A673 (cell line): ENCODE results near the gene ZFP90. TPM values are rescaled to one million over a fixed set of nuclear protein-coding genes. Genes with fewer than 3 reads are reported as not detected.

ENCODE experiments used
- Bru-seq: library from RNA; stranded (reverse); fragments of 400-500 nt; gene quantifications from one replicate; lab custom pipeline; 2021; lab: Mats Ljungman, UMichigan
- BruChase-seq, 2 experiments: library from RNA; stranded (reverse); fragments of 400-500 nt; gene quantifications; one replicate each; lab custom pipeline; 2021; lab: Mats Ljungman, UMichigan
- BruUV-seq: library from RNA; stranded (reverse); fragments of 400-500 nt; replicated peaks from 2 replicates; lab custom pipeline; 2021; lab: Mats Ljungman, UMichigan
- CTCF ChIA-PET: fragments of 300-600 bp; sonication (Branson Sonifier 250); formaldehyde crosslinking; loops from one replicate; lab custom pipeline; 2022; ENCODE audit warnings: antibody characterized with exemption; lab: Charles Lee
- POLR2A ChIA-PET: fragments of 300-600 bp; sonication (Branson Sonifier 250); formaldehyde crosslinking; loops from one replicate; lab custom pipeline; 2022; ENCODE audit warnings: antibody characterized with exemption; ENCODE audit not compliant: low non-redundant PET; lab: Charles Lee
- DNase-seq: peaks from one replicate; pipeline ENCODE4 v3.0.0-alpha.2; 2015; ENCODE audit warnings: low spot score
- H3K27ac ChIP-seq: fragments of 200-600 bp; sonication (generic); 2 replicates; pipeline ENCODE4 v1.5.1; 2016; ENCODE audit warnings: mixed run types, low read depth, mild to moderate bottlenecking, mixed read lengths, antibody characterized with exemption, low read length; ENCODE audit not compliant: poor library complexity, severe bottlenecking
- H3K27me3 ChIP-seq: fragments of 200-600 bp; sonication (generic); replicated peaks from 2 replicates; pipeline ENCODE4 v1.6.1; 2017; ENCODE audit warnings: mixed run types, low read depth, mild to moderate bottlenecking, mixed read lengths, antibody characterized with exemption, low read length; ENCODE audit not compliant: insufficient read depth, poor library complexity
- H3K36me3 ChIP-seq: fragments of 200-600 bp; sonication (generic); 2 replicates; pipeline ENCODE4 v1.6.1; 2016; ENCODE audit warnings: mixed run types, mild to moderate bottlenecking, mixed read lengths, antibody characterized with exemption, low read length; ENCODE audit not compliant: insufficient read depth, poor library complexity, severe bottlenecking
- H3K4me1 ChIP-seq: fragments of 200-600 bp; sonication (generic); 2 replicates; pipeline ENCODE4 v1.6.1; 2017; ENCODE audit warnings: mixed run types, mild to moderate bottlenecking, mixed read lengths, antibody characterized with exemption, low read length; ENCODE audit not compliant: insufficient read depth, poor library complexity, severe bottlenecking
- H3K4me3 ChIP-seq: fragments of 200-600 bp; sonication (generic); 2 replicates; pipeline ENCODE4 v1.5.1; 2016; ENCODE audit warnings: low read depth, mixed run types, mild to moderate bottlenecking, mixed read lengths, low read length; ENCODE audit not compliant: poor library complexity, severe bottlenecking
- H3K9me3 ChIP-seq: fragments of 200-600 bp; sonication (generic); 2 replicates; pipeline ENCODE4 v1.6.1; 2016; ENCODE audit warnings: mixed run types, low read depth, mild to moderate bottlenecking, mixed read lengths, antibody characterized with exemption, low read length; ENCODE audit not compliant: poor library complexity, severe bottlenecking
- EZH2 ChIP-seq: fragments of 200-600 bp; sonication (generic); IDR thresholded peaks from 2 replicates; pipeline ENCODE4 v1.6.1; 2017; ENCODE audit warnings: borderline replicate concordance, low read depth, mild to moderate bottlenecking, mixed read lengths, antibody characterized with exemption, low read length; ENCODE audit not compliant: poor library complexity, severe bottlenecking
- intact Hi-C: fragments of 100-400 bp; cut with micrococcal nuclease; formaldehyde crosslinking; loops from one replicate; pipeline ENCODE4 v1.10.0; 2022; ENCODE audit not compliant: unreplicated experiment
- long read RNA-seq: library from polyadenylated mRNA; stranded (forward); transcript quantifications from one replicate; pipeline ENCODE4 v2.0.0, GENCODE V29; 2022
- total RNA-seq: library from RNA; stranded (reverse); gene quantifications from 2 replicates; pipeline ENCODE4 v1.2.3, GENCODE V29; 2021
- TF ChIP-seq, protein P1 (sequence below): fragments of 300-800, 200-600 bp; sonication (generic); conservative IDR thresholded peaks from 2 replicates; pipeline ENCODE4 v1.5.1; 2017; ENCODE audit warnings: low read depth, mild to moderate bottlenecking, antibody characterized with exemption, low read length, moderate library complexity, mixed read lengths

The ZFP90 gene
- total RNA-seq = 17.5 and 25.7 TPM in 2 replicates
- percentile 68 among the genes with signal in this experiment for Bru-seq, nascent RNA
- percentile 73 among the genes with signal in this experiment for BruChase-seq, experiment 1, labeled RNA remaining after a 2-hour chase
- BruChase-seq, experiment 2, labeled RNA remaining after a 6-hour chase = percentile 73 among the genes with signal in this experiment
- long read RNA-seq, partial matches to known transcripts = 0 of 16 reads
- long read RNA-seq, other reads (novel, unspliced or antisense) = 12 of 16 reads

DNA sequence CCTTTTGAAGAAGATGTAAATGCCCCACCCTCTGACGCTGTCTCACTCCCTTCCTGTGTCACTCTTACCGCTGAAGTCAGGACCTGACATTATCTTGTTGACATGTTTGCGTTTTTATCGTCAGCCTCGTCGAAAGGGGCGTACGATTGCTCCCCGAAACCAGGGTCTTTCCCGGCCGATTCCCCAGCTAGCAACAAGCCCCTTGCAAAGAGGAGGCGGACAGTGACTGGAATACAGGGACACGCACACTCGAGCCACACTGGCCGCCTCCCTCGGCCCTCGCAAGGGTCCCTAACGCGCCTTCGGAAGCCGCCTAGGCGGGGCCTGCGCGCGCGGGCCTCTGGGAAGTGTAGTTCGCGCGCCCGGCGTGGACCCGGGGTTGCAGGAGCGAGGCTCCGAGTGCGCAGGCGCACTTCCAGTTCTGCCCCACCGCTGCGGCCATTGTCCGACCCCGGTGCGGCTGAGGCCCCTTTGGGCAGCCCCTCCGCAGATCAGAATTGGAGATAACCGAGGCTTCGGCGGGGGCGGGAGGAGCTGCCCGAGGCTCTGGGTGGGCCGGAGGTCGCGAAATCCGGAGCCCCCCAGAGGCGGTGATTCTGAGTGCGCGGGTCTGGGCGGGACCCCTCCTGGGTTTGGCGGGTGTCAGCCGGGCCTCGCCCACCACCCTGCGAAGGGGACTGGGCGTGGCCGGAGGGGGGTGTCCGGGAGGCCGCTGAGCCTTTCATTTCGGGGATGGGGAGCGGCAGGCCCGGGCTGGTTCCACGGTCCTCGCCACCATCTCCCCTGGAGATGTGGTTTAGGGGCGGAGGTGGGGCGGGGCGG lies at the start of gene ZFP90:
TSS of gene ZFP90 (plus strand) at position 412 of the 822 bp plus-strand sequence. CDS start 502 bp downstream, outside the sequence.
- Histone ChIP-seq H3K27ac (peak within 1 kb of the TSS; percentile 74), H3K36me3 (peaks cover 7% of the 10 kb centered on the region), H3K27me3 (no peaks in the 10 kb centered on the region), H3K4me1 (peaks cover 4% of the 10 kb centered on the region), H3K4me3 (peak within 1 kb of the TSS; percentile 95), H3K9me3 (no peaks in the 10 kb centered on the region)
- intact Hi-C loops = no loop called here
- BruUV-seq = no TSS peak
- ChIA-PET CTCF (no interaction called here), POLR2A (interaction anchor here (0.6 kb wide), 1 partner anchor 35 kb away, joined by 5 read pairs; no protein-coding TSS in a partner anchor)
- DNase-seq = peak; percentile 93
- no peak for TF ChIP-seq EZH2
- TF ChIP-seq, protein P1, sequence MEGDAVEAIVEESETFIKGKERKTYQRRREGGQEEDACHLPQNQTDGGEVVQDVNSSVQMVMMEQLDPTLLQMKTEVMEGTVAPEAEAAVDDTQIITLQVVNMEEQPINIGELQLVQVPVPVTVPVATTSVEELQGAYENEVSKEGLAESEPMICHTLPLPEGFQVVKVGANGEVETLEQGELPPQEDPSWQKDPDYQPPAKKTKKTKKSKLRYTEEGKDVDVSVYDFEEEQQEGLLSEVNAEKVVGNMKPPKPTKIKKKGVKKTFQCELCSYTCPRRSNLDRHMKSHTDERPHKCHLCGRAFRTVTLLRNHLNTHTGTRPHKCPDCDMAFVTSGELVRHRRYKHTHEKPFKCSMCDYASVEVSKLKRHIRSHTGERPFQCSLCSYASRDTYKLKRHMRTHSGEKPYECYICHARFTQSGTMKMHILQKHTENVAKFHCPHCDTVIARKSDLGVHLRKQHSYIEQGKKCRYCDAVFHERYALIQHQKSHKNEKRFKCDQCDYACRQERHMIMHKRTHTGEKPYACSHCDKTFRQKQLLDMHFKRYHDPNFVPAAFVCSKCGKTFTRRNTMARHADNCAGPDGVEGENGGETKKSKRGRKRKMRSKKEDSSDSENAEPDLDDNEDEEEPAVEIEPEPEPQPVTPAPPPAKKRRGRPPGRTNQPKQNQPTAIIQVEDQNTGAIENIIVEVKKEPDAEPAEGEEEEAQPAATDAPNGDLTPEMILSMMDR = no peak

DNA sequence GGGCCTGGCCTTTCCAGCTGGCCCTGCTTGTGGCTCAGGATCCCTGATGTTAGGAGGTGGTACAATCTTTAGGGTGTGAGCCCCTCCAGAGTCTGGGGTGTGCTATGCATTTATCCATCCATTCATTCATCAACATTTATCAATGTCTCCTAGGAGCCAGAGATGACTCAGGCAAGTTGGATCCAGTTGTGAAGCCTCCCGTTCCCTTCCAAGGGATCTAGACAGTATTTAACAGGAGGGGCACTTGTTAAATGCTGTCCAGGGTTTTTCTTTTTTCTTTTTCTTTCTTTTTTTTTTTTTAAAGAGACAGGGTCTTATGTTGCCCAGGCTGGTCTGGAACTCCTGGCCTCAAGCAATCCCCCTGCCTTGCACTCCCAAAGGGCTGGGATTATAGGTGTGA lies 48.7 kb upstream of the ZFP90 start:
- Histone ChIP-seq H3K4me1 (no peaks in the 10 kb centered on the region), H3K27ac (no peak overlapping the region), H3K4me3 (no peak overlapping the region), H3K27me3 (no peaks in the 10 kb centered on the region), H3K36me3 (no peaks in the 10 kb centered on the region), H3K9me3 (no peaks in the 10 kb centered on the region)
- intact Hi-C loops = no loop called here
- no TSS peak for BruUV-seq
- no peak for TF ChIP-seq EZH2
- TF ChIP-seq, protein P1 = no peak
- ChIA-PET CTCF (no interaction called here), POLR2A (no interaction called here)
- no peak for DNase-seq

DNA sequence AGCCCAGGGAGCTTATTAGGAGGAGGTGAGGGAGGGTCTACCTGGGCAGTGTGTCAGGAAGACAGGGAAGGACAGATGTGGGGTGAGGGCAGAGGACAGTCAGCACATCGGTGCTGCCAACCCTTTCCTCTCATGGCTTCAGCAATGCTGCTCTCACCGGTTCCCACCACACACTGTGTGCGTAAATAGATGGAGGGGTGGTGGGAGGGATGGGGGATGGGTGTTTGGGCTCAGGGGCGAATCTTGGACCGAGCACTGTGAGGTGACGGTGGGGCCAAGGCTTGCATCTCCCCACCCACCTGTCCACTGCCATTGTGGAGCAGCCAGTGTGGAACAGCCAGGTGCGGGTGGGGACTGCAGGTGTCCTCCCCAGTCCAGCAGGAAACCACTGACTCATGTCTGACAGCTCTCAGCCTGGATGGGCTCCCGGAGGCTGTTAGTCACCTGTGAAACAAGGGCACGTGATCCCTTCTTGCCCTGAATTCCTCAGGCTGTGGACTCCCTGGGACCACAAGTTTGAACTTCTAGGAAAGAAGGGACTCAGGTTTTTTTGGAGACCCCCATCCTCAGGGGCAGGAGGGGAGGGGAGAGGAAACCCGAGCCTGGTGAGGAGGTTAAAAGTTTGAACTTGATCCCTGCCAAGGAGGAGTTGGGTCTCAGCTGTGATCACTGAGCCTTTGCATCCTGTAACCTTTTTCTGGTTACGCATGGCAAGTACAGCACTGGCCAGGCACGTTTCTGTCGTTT lies 48.1 kb upstream of the ZFP90 start:
- H3K9me3 ChIP-seq = no peaks in the 10 kb centered on the region
- intact Hi-C loops = no loop called here
- TF ChIP-seq, protein P1 = no peak
- TF ChIP-seq EZH2 = no peak
- no peaks in the 10 kb centered on the region for H3K27me3 ChIP-seq
- no peak for DNase-seq
- no peak overlapping the region for H3K27ac ChIP-seq
- CTCF ChIA-PET = no interaction called here
- H3K36me3 ChIP-seq = no peaks in the 10 kb centered on the region
- H3K4me1 ChIP-seq = no peaks in the 10 kb centered on the region
- POLR2A ChIA-PET = no interaction called here
- no peak overlapping the region for H3K4me3 ChIP-seq
- no TSS peak for BruUV-seq
